AG04449 (cell line): Measurements from ENCODE around the gene CLHC1.

Experiments used
- CTCF ChIA-PET: fragments of 350-600 bp; formaldehyde crosslinking; extraction: SDS; loops from one replicate; lab custom pipeline; 2021; ENCODE audit warnings: antibody characterized with exemption; lab: Yijun Ruan, JAX
- POLR2A ChIA-PET: fragments of 400-600, 350-600 bp; formaldehyde crosslinking; extraction: SDS; loops from one replicate; lab custom pipeline; 2020; ENCODE audit warnings: antibody characterized with exemption, inconsistent platforms; lab: Yijun Ruan, JAX
- DNase-seq: peaks from one replicate; pipeline ENCODE4 v3.0.0-alpha.2; 2010; ENCODE audit warnings: low read depth, low spot score
- H3K4me3 ChIP-seq: 2 replicates; pipeline ENCODE4 v1.5.1; 2011; ENCODE audit warnings: low read depth, mild to moderate bottlenecking, control low read depth, low read length
- TF ChIP-seq, protein P1 (sequence below): IDR thresholded peaks from one replicate; pipeline ENCODE4 v1.5.1; 2011; ENCODE audit warnings: mild to moderate bottlenecking, moderate library complexity, low read length, control low read depth, inconsistent platforms; ENCODE audit not compliant: insufficient read depth; ENCODE audit errors: missing control alignments

Gene CLHC1

DNA sequence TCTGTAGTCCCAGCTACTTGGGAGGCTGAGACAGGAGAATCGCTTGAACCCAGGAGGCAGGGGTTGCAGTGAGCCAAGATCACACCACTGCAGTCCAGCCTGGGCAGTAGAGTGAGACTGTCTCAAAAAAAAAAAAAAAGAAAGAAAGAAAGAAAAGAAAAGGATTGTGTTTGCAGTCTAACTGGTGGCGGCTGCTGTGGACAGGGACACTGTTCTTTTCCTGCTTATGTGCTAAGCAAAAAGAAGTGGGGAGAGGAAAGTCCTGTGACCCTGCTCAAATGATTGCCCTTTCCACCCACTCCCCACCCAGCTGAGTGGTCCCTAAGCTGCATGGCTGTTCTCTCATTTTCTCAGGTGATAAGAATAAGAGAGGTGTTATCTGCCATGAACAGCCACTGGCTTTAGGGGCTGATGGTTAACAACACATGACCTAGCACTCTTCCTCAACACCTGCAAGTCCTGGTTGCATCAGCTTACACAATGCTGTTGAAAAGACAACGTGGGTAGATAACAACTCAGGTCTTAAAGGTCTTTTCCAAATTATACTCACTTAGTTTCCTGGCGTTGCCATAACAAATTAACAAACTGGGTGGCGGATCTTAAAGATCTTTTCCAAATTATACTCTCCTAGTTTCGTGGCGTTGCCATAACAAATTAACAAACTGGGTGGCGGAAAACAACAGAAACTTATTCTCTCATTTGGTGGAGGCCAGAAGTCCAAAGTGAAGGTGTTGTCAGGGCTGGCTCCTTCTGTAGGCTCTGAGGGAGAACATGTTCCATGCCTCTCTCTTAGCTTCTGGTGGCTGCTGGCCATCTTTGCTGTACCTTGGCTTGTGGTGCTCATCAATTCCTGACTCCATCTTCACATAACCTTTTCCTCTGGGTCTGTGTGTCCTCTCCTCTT lies 91.5 kb downstream of the CLHC1 start:
- TF ChIP-seq, protein P1, sequence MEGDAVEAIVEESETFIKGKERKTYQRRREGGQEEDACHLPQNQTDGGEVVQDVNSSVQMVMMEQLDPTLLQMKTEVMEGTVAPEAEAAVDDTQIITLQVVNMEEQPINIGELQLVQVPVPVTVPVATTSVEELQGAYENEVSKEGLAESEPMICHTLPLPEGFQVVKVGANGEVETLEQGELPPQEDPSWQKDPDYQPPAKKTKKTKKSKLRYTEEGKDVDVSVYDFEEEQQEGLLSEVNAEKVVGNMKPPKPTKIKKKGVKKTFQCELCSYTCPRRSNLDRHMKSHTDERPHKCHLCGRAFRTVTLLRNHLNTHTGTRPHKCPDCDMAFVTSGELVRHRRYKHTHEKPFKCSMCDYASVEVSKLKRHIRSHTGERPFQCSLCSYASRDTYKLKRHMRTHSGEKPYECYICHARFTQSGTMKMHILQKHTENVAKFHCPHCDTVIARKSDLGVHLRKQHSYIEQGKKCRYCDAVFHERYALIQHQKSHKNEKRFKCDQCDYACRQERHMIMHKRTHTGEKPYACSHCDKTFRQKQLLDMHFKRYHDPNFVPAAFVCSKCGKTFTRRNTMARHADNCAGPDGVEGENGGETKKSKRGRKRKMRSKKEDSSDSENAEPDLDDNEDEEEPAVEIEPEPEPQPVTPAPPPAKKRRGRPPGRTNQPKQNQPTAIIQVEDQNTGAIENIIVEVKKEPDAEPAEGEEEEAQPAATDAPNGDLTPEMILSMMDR, result no peak
- H3K4me3 ChIP-seq, result no peak overlapping the region
- no peak for DNase-seq
- ChIA-PET POLR2A (no interaction called here), CTCF (no interaction called here)

DNA sequence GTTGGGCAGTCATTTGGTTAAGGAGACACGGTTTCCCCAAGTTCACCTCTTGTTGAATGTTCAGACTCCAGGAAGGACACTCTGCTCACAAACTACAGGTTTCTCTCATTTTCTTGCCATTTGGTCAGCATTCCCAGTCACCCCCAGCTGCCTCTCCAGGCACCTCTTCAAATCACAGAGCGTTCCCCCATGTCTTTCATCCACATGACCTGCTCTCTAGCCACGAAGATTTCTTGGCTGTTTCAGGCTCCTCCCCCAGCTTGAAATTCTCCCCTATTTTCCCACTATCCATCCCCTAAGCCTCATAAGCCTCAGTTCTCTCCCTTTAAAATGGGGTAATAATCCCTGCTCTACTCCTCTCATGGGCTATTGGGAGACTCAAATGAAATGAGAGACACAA lies 92.8 kb downstream of the CLHC1 start:
- TF ChIP-seq, protein P1, result no peak
- POLR2A ChIA-PET, result no interaction called here
- no peak overlapping the region for H3K4me3 ChIP-seq
- CTCF ChIA-PET, result interaction anchor here (1.2 to 1.5 kb wide), 2 partner anchors 10 to 91 kb away, joined by 4 read pairs; no protein-coding TSS in a partner anchor
- DNase-seq, result no peak

DNA sequence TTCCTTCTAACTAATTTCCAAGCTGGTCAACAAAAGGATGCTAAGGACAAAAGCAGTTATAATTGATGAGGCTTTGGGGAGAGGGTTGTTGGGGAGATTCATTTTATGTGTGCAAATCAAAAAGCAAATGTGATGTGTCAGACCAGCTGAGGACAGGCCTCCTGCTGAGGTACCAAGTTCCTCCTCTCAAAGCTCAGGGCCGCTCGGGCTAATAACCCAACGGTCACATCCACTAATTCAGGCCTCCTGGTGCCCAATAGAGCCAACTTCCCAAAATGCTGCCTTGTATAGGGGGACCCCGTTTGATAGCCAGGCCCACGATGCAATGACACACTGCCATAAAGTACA lies 93.2 kb downstream of the CLHC1 start:
- TF ChIP-seq, protein P1, result no peak
- DNase-seq, result no peak
- no peak overlapping the region for H3K4me3 ChIP-seq
- POLR2A ChIA-PET, result no interaction called here
- CTCF ChIA-PET, result interaction anchor here (0.8 to 1.5 kb wide), 3 partner anchors 10 to 91 kb away, joined by 3 to 4 read pairs (median 4); no protein-coding TSS in a partner anchor

DNA sequence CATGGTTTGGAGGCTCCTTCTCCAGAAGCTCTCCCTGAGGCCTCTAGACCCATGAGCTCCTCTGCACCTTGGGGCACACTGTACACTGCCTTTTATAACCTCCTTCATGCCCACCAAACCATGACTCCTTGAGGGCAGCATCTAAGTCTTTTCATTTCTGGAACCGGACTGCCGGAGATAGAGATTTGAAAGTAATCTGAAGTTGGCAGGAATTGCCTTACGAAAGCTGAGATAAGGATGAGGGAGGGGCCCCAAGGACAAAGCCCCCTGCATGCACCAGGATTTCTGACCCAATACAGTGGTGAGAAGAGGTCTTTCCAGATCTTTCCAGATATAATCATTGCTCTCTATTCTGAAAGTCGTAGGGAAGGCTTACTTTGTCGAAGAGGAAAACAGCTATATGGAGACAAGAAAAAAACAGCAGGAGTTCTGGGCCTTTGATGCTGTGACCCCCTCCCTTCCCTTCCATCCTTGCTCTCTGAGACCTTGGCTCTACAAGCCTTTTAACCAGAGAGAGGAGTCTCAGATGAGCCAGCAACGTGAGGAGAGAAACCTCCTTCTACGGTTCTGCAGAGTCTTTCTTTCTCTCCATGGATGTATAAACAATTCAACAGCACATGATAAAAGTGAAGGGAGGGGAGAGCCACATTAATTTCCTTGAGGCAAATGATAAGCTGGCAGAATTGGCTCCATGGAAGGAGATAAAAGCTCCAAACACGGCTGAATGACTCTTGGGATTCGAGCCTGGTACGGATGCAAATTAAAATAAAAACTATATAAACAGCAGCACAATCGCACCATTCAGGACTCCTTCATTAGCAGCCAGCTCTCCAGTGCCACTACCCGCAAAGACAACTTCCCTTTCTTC lies 93.8 kb downstream of the CLHC1 start:
- H3K4me3 ChIP-seq, result no peak overlapping the region
- TF ChIP-seq, protein P1, result no peak
- no peak for DNase-seq
- ChIA-PET POLR2A (no interaction called here), CTCF (interaction anchor here (0.8 to 1.5 kb wide), 4 partner anchors 11 to 90 kb away, joined by 3 to 4 read pairs (median 4); no protein-coding TSS in a partner anchor)

DNA sequence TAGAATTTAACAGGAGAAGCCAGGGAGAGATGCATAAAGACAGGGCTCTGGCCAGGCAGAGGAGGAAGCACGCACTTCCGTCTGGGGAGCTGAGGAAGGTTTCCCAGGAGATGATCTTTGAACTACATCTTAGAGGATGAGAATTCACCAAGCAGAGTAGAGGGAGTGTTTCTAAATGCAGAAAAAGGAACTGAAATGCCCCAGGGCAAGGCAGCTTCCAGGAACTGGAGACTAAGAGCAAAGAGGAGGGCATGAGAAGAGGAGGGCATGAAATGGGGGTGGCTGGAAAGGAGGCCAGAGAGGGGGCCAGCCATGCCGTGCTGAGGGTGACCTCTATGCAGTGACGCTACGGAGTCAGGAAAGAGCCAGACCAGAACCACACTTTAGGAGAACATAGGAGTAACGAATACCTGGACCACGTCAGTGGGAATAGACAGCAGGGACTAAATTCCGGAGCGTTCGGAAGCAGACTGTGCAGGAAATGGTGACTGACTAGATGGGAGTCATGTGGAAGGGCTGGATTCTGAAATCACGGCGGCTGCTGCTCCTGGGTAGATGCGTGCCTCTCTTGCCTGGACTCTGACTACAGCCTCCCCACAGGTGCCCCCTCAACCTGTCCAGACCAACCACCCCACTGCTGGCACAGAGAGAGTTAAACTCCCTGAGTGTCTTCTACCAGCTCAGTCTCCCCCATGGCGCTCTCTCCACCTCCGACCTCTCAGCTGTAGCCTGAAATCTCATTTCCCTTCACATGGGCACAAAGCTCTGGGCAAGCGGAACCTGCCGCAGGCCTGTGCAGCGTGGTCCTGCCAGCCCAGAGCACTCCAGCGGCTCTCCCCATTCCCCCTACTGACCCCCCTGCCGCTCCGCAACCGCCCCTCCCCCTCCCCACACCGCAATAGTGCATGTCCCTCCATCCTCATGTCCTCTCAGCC lies 94.8 kb downstream of the CLHC1 start:
- no peak for DNase-seq
- ChIA-PET CTCF (interaction anchor here (1.3 to 1.5 kb wide), 4 partner anchors 10 to 89 kb away, joined by 3 to 4 read pairs (median 4); no protein-coding TSS in a partner anchor), POLR2A (no interaction called here)
- no peak overlapping the region for H3K4me3 ChIP-seq
- TF ChIP-seq, protein P1, result no peak
